Neural progenitor cell (in vitro differentiated cells): Measurements from ENCODE around the gene UBE2L5.

Experiments
- EZH2phosphoT487 ChIP-seq: fragments of 200-600 bp; sonication (generic); IDR thresholded peaks from 2 replicates; pipeline ENCODE4 v1.6.1; 2017; ENCODE audit warnings: antibody characterized with exemption
- TF ChIP-seq, protein P1 (sequence below): fragments of 200-600 bp; sonication (generic); IDR thresholded peaks from 2 replicates; pipeline ENCODE4 v1.5.1; 2017; ENCODE audit warnings: antibody characterized with exemption, mild to moderate bottlenecking

DNA sequence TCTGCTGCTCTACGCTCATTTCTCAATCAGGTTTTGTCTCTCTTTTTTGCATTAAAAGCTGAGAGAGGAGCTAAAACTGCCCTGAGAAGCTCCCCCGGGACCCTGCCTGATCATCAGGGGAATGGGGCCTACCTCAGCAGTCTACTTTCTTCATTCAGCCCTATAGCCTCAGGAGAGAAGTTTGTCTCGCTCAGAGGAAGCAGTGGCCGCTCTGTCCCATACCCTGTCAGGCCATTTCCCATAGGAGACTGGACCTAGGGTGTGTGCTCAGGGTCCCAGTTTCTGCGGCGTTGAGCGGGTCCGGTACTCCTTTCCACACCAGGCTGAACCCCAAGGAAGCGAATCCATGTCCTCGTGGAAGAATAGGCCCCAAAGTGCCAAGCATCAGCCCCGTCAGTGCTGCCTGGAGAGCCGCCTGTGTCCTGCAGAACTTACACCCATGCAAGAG is 21.7 kb downstream of the UBE2L5 start:
- TF ChIP-seq, protein P1, sequence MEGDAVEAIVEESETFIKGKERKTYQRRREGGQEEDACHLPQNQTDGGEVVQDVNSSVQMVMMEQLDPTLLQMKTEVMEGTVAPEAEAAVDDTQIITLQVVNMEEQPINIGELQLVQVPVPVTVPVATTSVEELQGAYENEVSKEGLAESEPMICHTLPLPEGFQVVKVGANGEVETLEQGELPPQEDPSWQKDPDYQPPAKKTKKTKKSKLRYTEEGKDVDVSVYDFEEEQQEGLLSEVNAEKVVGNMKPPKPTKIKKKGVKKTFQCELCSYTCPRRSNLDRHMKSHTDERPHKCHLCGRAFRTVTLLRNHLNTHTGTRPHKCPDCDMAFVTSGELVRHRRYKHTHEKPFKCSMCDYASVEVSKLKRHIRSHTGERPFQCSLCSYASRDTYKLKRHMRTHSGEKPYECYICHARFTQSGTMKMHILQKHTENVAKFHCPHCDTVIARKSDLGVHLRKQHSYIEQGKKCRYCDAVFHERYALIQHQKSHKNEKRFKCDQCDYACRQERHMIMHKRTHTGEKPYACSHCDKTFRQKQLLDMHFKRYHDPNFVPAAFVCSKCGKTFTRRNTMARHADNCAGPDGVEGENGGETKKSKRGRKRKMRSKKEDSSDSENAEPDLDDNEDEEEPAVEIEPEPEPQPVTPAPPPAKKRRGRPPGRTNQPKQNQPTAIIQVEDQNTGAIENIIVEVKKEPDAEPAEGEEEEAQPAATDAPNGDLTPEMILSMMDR: no peak
- no peak for TF ChIP-seq EZH2phosphoT487
